ENCODE measurements around the gene OPTC.

DNA sequence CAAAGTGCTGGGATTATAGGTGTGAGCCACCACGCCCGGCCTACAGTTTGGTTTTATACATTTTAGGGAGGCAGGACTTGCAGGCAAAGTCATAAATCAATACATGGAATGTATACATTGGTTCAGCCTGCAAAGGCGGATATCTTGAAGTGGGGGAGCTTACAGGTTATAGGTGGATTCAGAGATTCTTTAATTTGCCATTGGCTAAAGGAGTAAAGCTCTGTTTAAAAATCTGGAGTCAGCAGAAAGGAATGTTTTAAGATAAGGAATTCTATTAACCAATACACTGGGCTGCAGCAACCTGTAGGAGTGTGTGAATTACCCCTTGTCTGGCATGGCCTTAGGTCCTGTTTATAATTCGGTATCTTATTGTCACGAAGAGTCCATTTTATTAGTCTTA lies 57.6 kb downstream of the OPTC start:
- TF ChIP-seq, protein P1, sequence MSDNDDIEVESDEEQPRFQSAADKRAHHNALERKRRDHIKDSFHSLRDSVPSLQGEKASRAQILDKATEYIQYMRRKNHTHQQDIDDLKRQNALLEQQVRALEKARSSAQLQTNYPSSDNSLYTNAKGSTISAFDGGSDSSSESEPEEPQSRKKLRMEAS (IDR thresholded peaks at IDR 0.05; ENCODE audit: low read depth, low read length): no peak
- TF ChIP-seq POLR2A (IDR thresholded peaks at IDR 0.05; ENCODE audit: extremely low read depth, insufficient read length): no peak
- TF ChIP-seq, protein P2, sequence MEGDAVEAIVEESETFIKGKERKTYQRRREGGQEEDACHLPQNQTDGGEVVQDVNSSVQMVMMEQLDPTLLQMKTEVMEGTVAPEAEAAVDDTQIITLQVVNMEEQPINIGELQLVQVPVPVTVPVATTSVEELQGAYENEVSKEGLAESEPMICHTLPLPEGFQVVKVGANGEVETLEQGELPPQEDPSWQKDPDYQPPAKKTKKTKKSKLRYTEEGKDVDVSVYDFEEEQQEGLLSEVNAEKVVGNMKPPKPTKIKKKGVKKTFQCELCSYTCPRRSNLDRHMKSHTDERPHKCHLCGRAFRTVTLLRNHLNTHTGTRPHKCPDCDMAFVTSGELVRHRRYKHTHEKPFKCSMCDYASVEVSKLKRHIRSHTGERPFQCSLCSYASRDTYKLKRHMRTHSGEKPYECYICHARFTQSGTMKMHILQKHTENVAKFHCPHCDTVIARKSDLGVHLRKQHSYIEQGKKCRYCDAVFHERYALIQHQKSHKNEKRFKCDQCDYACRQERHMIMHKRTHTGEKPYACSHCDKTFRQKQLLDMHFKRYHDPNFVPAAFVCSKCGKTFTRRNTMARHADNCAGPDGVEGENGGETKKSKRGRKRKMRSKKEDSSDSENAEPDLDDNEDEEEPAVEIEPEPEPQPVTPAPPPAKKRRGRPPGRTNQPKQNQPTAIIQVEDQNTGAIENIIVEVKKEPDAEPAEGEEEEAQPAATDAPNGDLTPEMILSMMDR (IDR thresholded peaks at IDR 0.05; ENCODE audit: low read depth, low read length): no peak

Measured in NB4 (cell line).